MCF 10A (cell line): ENCODE measurements around the gene SPATA2L. TPM values are rescaled to one million over a fixed set of nuclear protein-coding genes. Genes with fewer than 3 reads are reported as not detected.

Source experiments
- BruUV-seq: library from RNA; stranded (reverse); fragments of 400-500 nt; replicated peaks from 2 replicates; lab custom pipeline; 2021; lab: Mats Ljungman, UMichigan
- CTCF ChIA-PET: fragments of 300-600 bp; sonication (Branson Sonifier 250); formaldehyde crosslinking; extraction: SDS; loops from one replicate; lab custom pipeline; 2021; ENCODE audit warnings: antibody characterized with exemption, inconsistent platforms; lab: Yijun Ruan, JAX
- POLR2A ChIA-PET: fragments of 300-600, 350-650 bp; sonication (Branson Sonifier 250); formaldehyde crosslinking; extraction: SDS; loops from one replicate; lab custom pipeline; 2020; ENCODE audit warnings: antibody characterized with exemption, inconsistent platforms; lab: Yijun Ruan, JAX
- DNase-seq: peaks from one replicate; pipeline ENCODE4 v3.0.0-alpha.2; 2018; ENCODE audit not compliant: unreplicated experiment
- H3K27ac Mint-ChIP-seq: one replicate; pipeline ENCODE4 v1.8.0; 2022; ENCODE audit warnings: mild to moderate bottlenecking, low read depth, mixed read lengths; ENCODE audit not compliant: unreplicated experiment
- H3K27me3 Mint-ChIP-seq: one replicate; pipeline ENCODE4 v1.8.0; 2022; ENCODE audit warnings: mixed read lengths; ENCODE audit not compliant: insufficient read depth, unreplicated experiment
- H3K36me3 Mint-ChIP-seq: one replicate; pipeline ENCODE4 v1.8.0; 2022; ENCODE audit warnings: mild to moderate bottlenecking, moderate library complexity, mixed read lengths; ENCODE audit not compliant: insufficient read depth, unreplicated experiment
- H3K4me1 Mint-ChIP-seq: one replicate; pipeline ENCODE4 v1.8.0; 2022; ENCODE audit warnings: mixed read lengths; ENCODE audit not compliant: insufficient read depth, unreplicated experiment
- H3K4me3 Mint-ChIP-seq: one replicate; pipeline ENCODE4 v1.8.0; 2022; ENCODE audit warnings: mild to moderate bottlenecking, moderate library complexity, mixed read lengths; ENCODE audit not compliant: unreplicated experiment
- H3K9me3 Mint-ChIP-seq: one replicate; pipeline ENCODE4 v1.8.0; 2022; ENCODE audit warnings: mixed read lengths; ENCODE audit not compliant: unreplicated experiment
- CTCF ChIP-seq: fragments of 200-600 bp; IDR thresholded peaks from one replicate; pipeline ENCODE4 v1.8.0; 2022; ENCODE audit warnings: antibody characterized with exemption, mild to moderate bottlenecking; ENCODE audit not compliant: unreplicated experiment
- intact Hi-C: fragments of 100-400 bp; cut with micrococcal nuclease; formaldehyde crosslinking; loops from 2 replicates; pipeline ENCODE4 v1.14.1; 2022
- total RNA-seq: library from RNA; stranded (reverse); gene quantifications from 2 replicates; pipeline ENCODE4 v1.2.3, GENCODE V29; 2022

Gene SPATA2L
- total RNA-seq, 1 experiment from 2014 or later, result 12.5 TPM

GRCh38 chr16:89706518-89707260 is 5.2 kb upstream of the SPATA2L start:
- no peaks in the 10 kb centered on the region for H3K27me3 Mint-ChIP-seq
- no peak for TF ChIP-seq CTCF
- no TSS peak for BruUV-seq
- no peak overlapping the region for H3K4me3 Mint-ChIP-seq
- CTCF ChIA-PET, result interaction anchor here (0.8 to 1.5 kb wide), 11 partner anchors 8 to 217 kb away, joined by 3 to 10 read pairs (median 4); partner anchors contain the start of gene TUBB3
- no peaks in the 10 kb centered on the region for H3K36me3 Mint-ChIP-seq
- intact Hi-C loops, result no loop called here
- no peaks in the 10 kb centered on the region for H3K9me3 Mint-ChIP-seq
- H3K4me1 Mint-ChIP-seq, result no peaks in the 10 kb centered on the region
- POLR2A ChIA-PET, result interaction anchor here (0.6 to 6.1 kb wide), 4 partner anchors 8 to 19 kb away, joined by 3 to 40 read pairs (median 4); partner anchors contain the start of gene VPS9D1
- H3K27ac Mint-ChIP-seq, result no peak overlapping the region
- no peak for DNase-seq

- Mint-ChIP-seq H3K4me3 (no peak overlapping the region), H3K36me3 (peaks cover 3% of the 10 kb centered on the region), H3K9me3 (no peaks in the 10 kb centered on the region), H3K27ac (no peak overlapping the region), H3K27me3 (no peaks in the 10 kb centered on the region), H3K4me1 (no peaks in the 10 kb centered on the region)
- BruUV-seq, result no TSS peak
- POLR2A ChIA-PET, result interaction anchor here (0.9 to 6.1 kb wide), 3 partner anchors 14 to 38 kb away, joined by 3 to 40 read pairs (median 6); partner anchors contain the start of gene VPS9D1
- CTCF ChIA-PET, result interaction anchor here (0.5 to 1.4 kb wide), 5 partner anchors 27 to 156 kb away, joined by 3 to 5 read pairs (median 4); no protein-coding TSS in a partner anchor
- TF ChIP-seq CTCF, result no peak
- no peak for DNase-seq
- intact Hi-C loops, result no loop called here
These were observed 3.5 kb upstream of the SPATA2L start for GRCh38 chr16:89705006-89705405.

GRCh38 chr16:89704281-89704680 is 2.8 kb upstream of the SPATA2L start:
- Mint-ChIP-seq H3K9me3 (no peaks in the 10 kb centered on the region), H3K4me1 (no peaks in the 10 kb centered on the region), H3K4me3 (no peak overlapping the region), H3K27me3 (no peaks in the 10 kb centered on the region), H3K27ac (no peak overlapping the region), H3K36me3 (peaks cover 6% of the 10 kb centered on the region)
- ChIA-PET POLR2A (interaction anchor here (2.4 to 6.1 kb wide), 2 partner anchors 15 to 19 kb away, joined by 10 to 40 read pairs; partner anchors contain the start of gene VPS9D1), CTCF (interaction anchor here (0.8 to 1.9 kb wide), 2 partner anchors 88 to 89 kb away, joined by 3 to 7 read pairs; no protein-coding TSS in a partner anchor)
- DNase-seq, result no peak
- intact Hi-C loops, result loop anchor here (5.0 kb wide), 1 partner anchor 218 kb away; the partner anchor contains the start of gene TUBB3
- TF ChIP-seq CTCF, result no peak
- no TSS peak for BruUV-seq
